H4 (cell line): Measurements from ENCODE around the gene ADAMTS10. TPM values are rescaled to one million over a fixed set of nuclear protein-coding genes. Genes with fewer than 3 reads are reported as not detected.
"Not testable (repeated sequence)": the region's sequence is repeated elsewhere in the genome, so short reads cannot be mapped to it uniquely, and the experiment has no call there.

Experiments used
- DNase-seq: peaks from one replicate; pipeline ENCODE4 v3.0.0-alpha.2; 2015; ENCODE audit warnings: low spot score
- total RNA-seq: library from RNA; depleted of rRNA; stranded (reverse); fragments of >200 nt; shearing (Covaris generic); gene quantifications from 2 replicates; pipeline ENCODE4 v1.2.3, GENCODE V29; 2014; rRNA removed

ADAMTS10 gene
- 0.62 and 0.83 TPM in 2 replicates for total RNA-seq

GRCh38 chr19:8610041-8610935 lies at the start of gene ADAMTS10:
ADAMTS10 (minus strand) TSS chr19:8610715; CDS start chr19:8605710, 5,005 bp downstream.
- DNase-seq, result no peak

DNA sequence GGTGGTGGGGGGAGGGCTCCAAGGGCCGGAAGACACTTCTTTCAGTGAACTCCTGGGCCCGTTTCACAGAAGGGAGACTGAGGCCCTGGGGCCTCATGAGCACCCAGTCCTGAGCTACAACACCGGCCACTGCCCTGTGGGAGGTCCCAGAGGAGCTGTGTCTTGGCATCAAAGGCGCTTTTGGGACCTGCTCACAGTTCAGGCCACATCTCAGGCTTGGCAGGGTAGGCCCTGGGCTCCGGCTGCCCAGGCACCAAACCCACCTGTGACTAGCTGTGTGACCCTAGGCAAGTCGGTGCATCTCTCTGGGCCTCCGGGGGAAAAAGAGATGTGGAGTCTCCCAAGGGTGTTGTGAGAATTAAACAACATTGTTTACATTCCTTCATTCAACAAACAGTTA lies 49.4 kb upstream of the ADAMTS10 start:
- no peak for DNase-seq

GRCh38 chr19:8657869-8658268 lies 47.4 kb upstream of the ADAMTS10 start:
- DNase-seq, result no peak

GRCh38 chr19:8655340-8655709 lies 44.8 kb upstream of the ADAMTS10 start:
- DNase-seq, result no peak

GRCh38 chr19:8654591-8655339 lies 44.2 kb upstream of the ADAMTS10 start:
- peak; percentile 47 for DNase-seq

- DNase-seq, result no peak
Observed at GRCh38 chr19:8648240-8648639, 37.7 kb upstream of the ADAMTS10 start.

- DNase-seq, result no peak
Observed at GRCh38 chr19:8643860-8644653, 33.5 kb upstream of the ADAMTS10 start.

GRCh38 chr19:8642561-8642960 lies 32.0 kb upstream of the ADAMTS10 start:
- no peak for DNase-seq

GRCh38 chr19:8641908-8642547 lies 31.5 kb upstream of the ADAMTS10 start:
- DNase-seq, result peak; percentile 61

GRCh38 chr19:8641221-8641907 lies 30.8 kb upstream of the ADAMTS10 start:
- DNase-seq, result no peak

GRCh38 chr19:8640402-8641004 lies 30.0 kb upstream of the ADAMTS10 start:
- DNase-seq, result no peak

- no peak for DNase-seq
Observed at GRCh38 chr19:8639821-8640401, 29.4 kb upstream of the ADAMTS10 start.

- DNase-seq, result peak; percentile 75
Observed at GRCh38 chr19:8638078-8638619, 27.6 kb upstream of the ADAMTS10 start.

GRCh38 chr19:8637070-8637469 lies 26.6 kb upstream of the ADAMTS10 start:
- DNase-seq, result not testable (repeated sequence)

GRCh38 chr19:8635422-8635821 lies 24.9 kb upstream of the ADAMTS10 start:
- no peak for DNase-seq

DNA sequence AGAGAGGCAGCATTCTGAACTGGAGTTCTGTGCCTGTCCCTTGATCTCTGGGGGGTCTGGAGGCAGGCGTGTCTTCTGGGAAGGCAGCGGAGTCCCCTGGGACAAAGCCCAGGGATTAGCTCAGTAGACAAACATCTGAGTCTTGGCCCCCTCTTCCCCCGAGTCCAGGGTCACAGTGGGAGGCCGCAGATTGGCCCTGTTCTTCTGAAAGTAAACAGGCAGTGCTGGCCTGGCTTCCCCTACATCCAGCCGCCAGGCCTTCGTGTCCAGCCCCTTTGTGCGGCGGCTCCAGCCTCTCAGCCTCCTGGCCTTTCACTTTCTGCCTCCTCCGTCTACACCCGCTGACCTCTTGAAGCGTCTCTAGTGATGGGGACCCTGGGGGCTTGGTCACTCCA lies 20.9 kb upstream of the ADAMTS10 start:
- DNase-seq, result peak; percentile 51

- no peak for DNase-seq
Observed at GRCh38 chr19:8630796-8631424, 20.4 kb upstream of the ADAMTS10 start.

DNA sequence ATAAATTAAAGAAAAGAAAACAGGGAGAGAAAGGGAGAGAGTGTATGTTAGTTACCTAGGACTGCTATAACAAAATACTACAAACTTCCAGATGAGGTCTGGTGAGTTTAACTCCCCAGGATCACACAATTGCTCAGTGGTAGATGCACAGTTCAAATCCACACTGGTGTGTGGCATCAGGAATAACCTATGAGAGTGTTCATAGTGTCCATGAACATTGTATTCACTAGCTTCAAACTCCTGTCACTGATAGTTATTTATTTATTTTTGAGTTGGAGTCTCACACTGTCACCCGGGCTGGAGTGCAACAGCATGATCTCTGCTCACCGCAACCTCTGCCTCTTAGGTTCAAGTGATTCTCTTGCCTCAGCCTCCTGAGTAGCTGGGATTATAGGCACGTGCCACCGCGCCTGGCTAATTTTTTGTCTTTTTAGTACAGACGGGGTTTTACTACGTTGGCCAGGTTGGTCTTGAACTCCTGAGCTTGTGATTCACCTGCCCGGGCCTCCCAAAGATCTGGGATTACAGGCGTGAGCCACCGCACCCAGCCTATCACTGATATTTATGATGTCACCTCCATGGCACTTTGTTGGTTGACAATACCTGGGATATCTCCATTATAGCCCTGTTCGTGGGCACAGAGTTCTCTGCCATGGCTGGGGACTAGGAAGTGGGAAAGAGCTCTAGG lies 19.6 kb upstream of the ADAMTS10 start, which contains the start of gene NFILZ:
TSS of gene NFILZ (plus strand) at position 638 of the 688 bp plus-strand sequence. CDS start 46,133 bp downstream, outside the sequence.
- DNase-seq, result no peak

- DNase-seq, result no peak
Observed at GRCh38 chr19:8629184-8629583, 18.7 kb upstream of the ADAMTS10 start.
